ENCODE measurements around the gene FAM50A. TPM values are rescaled to one million over a fixed set of nuclear protein-coding genes. Genes with fewer than 3 reads are reported as not detected.

Gene FAM50A
- total and polyA plus RNA-seq, 12 donors, result 25.5 to 167 (median 38.9) TPM

DNA sequence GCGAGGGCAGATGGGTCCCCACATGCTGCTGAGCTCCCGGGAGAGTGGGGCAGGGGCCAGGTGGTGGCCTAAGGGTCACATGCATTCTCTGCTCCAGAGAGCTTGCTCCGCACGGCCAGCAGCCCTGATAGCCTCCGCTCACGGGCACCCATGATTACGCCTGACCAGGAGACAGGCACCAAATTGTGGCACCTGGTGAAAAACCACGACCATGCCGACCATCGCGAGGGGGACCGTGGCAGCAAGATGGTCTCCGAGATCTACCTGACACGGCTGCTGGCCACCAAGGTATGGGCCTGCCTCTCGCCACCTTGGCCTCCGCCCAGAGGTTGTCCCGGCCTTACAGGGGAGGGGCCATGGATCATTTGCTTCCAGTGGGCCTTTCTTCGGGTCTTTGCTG, 25.9 kb downstream of the FAM50A start:
- TF ChIP-seq CTCF (IDR thresholded peaks at IDR 0.05), result no peak
- 93% methylated on average over 18 of the region's 18 CpGs for WGBS, 2 donors
- no peak for DNase-seq

GRCh38 chrX:154470434-154470833, 26.5 kb downstream of the FAM50A start:
- peaks cover 0 to under 1% (median 0%) of the 10 kb centered on the region in 7 donors for H3K27me3 ChIP-seq
- no peak overlapping the region for H3K27ac ChIP-seq
- DNase-seq, result no peak
- H3K36me3 ChIP-seq, result peaks cover 0 to 68% (median 0%) of the 10 kb centered on the region in 9 donors
- H3K4me3 ChIP-seq, result no peak overlapping the region
- H3K9me3 ChIP-seq, result no peaks in the 10 kb centered on the region
- no peaks in the 10 kb centered on the region for H3K4me1 ChIP-seq
- no peak for ATAC-seq
- 92 to 93% methylated on average over 14 of the region's 14 CpGs for WGBS, 2 donors
- intact Hi-C loops (cut with DNase I), result no loop called here
- TF ChIP-seq CTCF (IDR thresholded peaks at IDR 0.05), result no peak

More for the DNA sequence above, 25.9 kb downstream of the FAM50A start:
- Histone ChIP-seq H3K4me1 (no peaks in the 10 kb centered on the region), H3K27me3 (no peaks in the 10 kb centered on the region), H3K9me3 (no peaks in the 10 kb centered on the region), H3K27ac (no peak overlapping the region), H3K36me3 (peaks cover 0 to 74% (median 0%) of the 10 kb centered on the region in 9 donors), H3K4me3 (no peak overlapping the region)
- ATAC-seq, result no peak
- intact Hi-C loops (cut with DNase I), result no loop called here

DNA sequence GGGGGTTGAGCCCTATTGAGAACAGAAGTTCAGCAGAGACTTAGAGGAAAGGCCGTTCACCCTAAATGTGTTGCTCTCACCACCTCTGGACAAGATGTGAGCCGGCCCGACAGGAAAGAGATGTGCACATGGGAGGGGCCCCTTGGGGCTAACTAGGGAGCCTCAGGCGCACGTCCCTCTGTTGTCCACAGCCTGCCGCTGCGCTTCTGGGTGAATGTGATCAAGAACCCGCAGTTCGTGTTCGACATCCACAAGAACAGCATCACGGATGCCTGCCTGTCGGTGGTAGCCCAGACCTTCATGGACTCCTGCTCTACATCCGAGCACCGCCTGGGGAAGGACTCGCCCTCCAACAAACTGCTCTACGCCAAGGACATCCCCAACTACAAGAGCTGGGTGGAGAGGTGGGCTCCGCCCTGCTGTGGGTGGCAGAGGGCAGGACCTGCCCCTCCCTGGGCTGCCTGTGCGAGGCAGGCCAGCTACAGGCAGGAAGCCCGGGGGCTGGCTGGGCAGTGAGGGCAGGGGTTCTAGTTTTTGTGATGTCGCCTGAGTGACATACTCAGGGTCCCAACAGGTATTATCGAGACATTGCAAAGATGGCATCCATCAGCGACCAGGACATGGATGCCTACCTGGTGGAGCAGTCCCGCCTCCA, 27.1 kb downstream of the FAM50A start:
- Histone ChIP-seq H3K27me3 (peaks cover 0 to 7% (median 0%) of the 10 kb centered on the region in 7 donors), H3K9me3 (no peaks in the 10 kb centered on the region), H3K4me1 (no peaks in the 10 kb centered on the region), H3K27ac (no peak overlapping the region), H3K4me3 (no peak overlapping the region), H3K36me3 (peaks cover 0 to 62% (median 0%) of the 10 kb centered on the region in 9 donors)
- DNase-seq, result no peak
- no peak for ATAC-seq
- 86 to 93% methylated on average over 20 to 23 of the region's 23 CpGs for WGBS, 2 donors
- intact Hi-C loops (cut with DNase I), result no loop called here
- no peak for TF ChIP-seq CTCF (IDR thresholded peaks at IDR 0.05)

GRCh38 chrX:154471839-154472684, 28.1 kb downstream of the FAM50A start:
- H3K9me3 ChIP-seq, result no peaks in the 10 kb centered on the region
- TF ChIP-seq CTCF (IDR thresholded peaks at IDR 0.05), result no peak
- H3K36me3 ChIP-seq, result peaks cover 0 to 52% (median 0%) of the 10 kb centered on the region in 9 donors
- WGBS, 2 donors, result 85 to 91% methylated on average over 18 to 23 of the region's 23 CpGs
- intact Hi-C loops (cut with DNase I), result no loop called here
- H3K4me1 ChIP-seq, result no peaks in the 10 kb centered on the region
- H3K4me3 ChIP-seq, result no peak overlapping the region
- no peak for ATAC-seq
- H3K27ac ChIP-seq, result no peak overlapping the region
- no peak for DNase-seq
- H3K27me3 ChIP-seq, result peaks cover 0 to 7% (median 0%) of the 10 kb centered on the region in 7 donors

Measured in heart right ventricle (tissue), 16 donors.